Choroid plexus epithelial cell (primary cell): Measurements from ENCODE around the gene GABRR2.
"Not testable (repeated sequence)": the region's sequence is repeated elsewhere in the genome, so short reads cannot be mapped to it uniquely, and the experiment has no call there.

Source experiments
- DNase-seq: peaks from one replicate; pipeline ENCODE4 v3.0.0-alpha.2; 2010; ENCODE audit warnings: low read depth
- H3K4me3 ChIP-seq: 2 replicates; pipeline ENCODE4 v1.5.1; 2011; ENCODE audit warnings: low read depth, mild to moderate bottlenecking, control low read depth, low read length, moderate library complexity
- CTCF ChIP-seq: conservative IDR thresholded peaks from 2 replicates; pipeline ENCODE4 v1.5.1; 2011; ENCODE audit warnings: low read depth, mild to moderate bottlenecking, control low read depth, inconsistent platforms, low read length, moderate library complexity

Gene GABRR2

GRCh38 chr6:89311853-89312531 lies 3.1 kb downstream of the GABRR2 start:
- peak; percentile 54 for DNase-seq
- peak; percentile 81 for TF ChIP-seq CTCF
- H3K4me3 ChIP-seq = no peak overlapping the region

- no peak for DNase-seq
- TF ChIP-seq CTCF = no peak
- H3K4me3 ChIP-seq = no peak overlapping the region
These were observed 3.6 kb downstream of the GABRR2 start for GRCh38 chr6:89311530-89311852.

GRCh38 chr6:89310929-89311328 lies 4.2 kb downstream of the GABRR2 start:
- DNase-seq = no peak
- H3K4me3 ChIP-seq = no peak overlapping the region
- TF ChIP-seq CTCF = no peak

GRCh38 chr6:89308525-89309395 lies 6.3 kb downstream of the GABRR2 start:
- no peak for TF ChIP-seq CTCF
- DNase-seq = no peak
- no peak overlapping the region for H3K4me3 ChIP-seq

- DNase-seq, H3K4me3 ChIP-seq: not testable (repeated sequence)
These were observed 10.6 kb downstream of the GABRR2 start for GRCh38 chr6:89304517-89304916.

- no peak for DNase-seq
- no peak for TF ChIP-seq CTCF
- H3K4me3 ChIP-seq = no peak overlapping the region
These were observed 12.2 kb downstream of the GABRR2 start for GRCh38 chr6:89302936-89303335.

GRCh38 chr6:89302195-89302770 lies 12.8 kb downstream of the GABRR2 start:
- no peak overlapping the region for H3K4me3 ChIP-seq
- TF ChIP-seq CTCF = no peak
- DNase-seq = no peak
